Measurements from ENCODE around the gene NES. TPM values are rescaled to one million over a fixed set of nuclear protein-coding genes. Genes with fewer than 3 reads are reported as not detected.

The NES gene
- total RNA-seq, 1 donor from 2014 or later = 56.8 TPM

DNA sequence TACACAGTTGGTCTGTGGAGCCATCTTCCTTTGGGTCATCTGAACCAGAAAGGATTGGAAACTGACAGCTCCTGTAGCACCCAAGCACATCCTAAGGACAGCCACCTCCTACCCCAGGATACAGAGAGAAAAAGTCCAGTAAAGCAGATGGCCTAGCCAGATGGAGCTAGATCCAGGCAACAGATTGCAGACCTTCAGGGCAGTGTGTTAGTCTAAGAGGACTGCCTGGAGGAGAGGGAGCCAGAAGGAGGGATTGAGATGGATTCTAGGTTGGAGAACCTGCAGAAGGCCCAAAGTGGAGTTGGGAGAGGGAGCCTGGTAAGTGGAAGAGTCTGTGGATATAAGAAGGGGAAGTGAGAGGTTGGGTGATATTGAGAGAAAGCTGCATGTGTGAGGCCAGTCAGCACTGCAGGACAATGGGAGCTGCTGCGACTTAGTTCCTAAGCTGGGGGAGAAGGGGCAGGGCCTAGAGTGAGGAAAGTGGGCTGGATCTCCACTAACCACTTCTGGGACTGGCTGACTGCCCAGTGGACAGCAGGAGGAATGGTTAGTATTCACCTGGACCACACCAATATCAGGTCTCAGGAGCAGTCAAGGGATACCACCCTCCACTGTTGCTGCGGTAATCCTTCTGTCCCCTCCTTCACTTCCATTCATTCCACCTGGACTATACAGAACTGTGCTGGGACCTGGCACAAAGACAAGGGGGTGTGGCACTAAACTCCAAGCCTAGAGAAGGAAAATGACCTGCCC lies 21.9 kb downstream of the NES start:
- no peak overlapping the region for H3K27ac Mint-ChIP-seq
- no peaks in the 10 kb centered on the region for H3K36me3 Mint-ChIP-seq
- H3K4me3 Mint-ChIP-seq = no peak overlapping the region
- no peak for DNase-seq (ENCODE audit: low spot score in 2 of 2, unreplicated experiment in 2 of 2)
- no peaks in the 10 kb centered on the region for H3K9me3 Mint-ChIP-seq
- H3K27me3 Mint-ChIP-seq (ENCODE audit: low read depth) = peaks cover 82% of the 10 kb centered on the region
- TF ChIP-seq, protein P1, sequence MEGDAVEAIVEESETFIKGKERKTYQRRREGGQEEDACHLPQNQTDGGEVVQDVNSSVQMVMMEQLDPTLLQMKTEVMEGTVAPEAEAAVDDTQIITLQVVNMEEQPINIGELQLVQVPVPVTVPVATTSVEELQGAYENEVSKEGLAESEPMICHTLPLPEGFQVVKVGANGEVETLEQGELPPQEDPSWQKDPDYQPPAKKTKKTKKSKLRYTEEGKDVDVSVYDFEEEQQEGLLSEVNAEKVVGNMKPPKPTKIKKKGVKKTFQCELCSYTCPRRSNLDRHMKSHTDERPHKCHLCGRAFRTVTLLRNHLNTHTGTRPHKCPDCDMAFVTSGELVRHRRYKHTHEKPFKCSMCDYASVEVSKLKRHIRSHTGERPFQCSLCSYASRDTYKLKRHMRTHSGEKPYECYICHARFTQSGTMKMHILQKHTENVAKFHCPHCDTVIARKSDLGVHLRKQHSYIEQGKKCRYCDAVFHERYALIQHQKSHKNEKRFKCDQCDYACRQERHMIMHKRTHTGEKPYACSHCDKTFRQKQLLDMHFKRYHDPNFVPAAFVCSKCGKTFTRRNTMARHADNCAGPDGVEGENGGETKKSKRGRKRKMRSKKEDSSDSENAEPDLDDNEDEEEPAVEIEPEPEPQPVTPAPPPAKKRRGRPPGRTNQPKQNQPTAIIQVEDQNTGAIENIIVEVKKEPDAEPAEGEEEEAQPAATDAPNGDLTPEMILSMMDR (IDR thresholded peaks at IDR 0.05; ENCODE audit: unreplicated experiment) = no peak
- H3K4me1 Mint-ChIP-seq = peaks cover 19% of the 10 kb centered on the region

DNA sequence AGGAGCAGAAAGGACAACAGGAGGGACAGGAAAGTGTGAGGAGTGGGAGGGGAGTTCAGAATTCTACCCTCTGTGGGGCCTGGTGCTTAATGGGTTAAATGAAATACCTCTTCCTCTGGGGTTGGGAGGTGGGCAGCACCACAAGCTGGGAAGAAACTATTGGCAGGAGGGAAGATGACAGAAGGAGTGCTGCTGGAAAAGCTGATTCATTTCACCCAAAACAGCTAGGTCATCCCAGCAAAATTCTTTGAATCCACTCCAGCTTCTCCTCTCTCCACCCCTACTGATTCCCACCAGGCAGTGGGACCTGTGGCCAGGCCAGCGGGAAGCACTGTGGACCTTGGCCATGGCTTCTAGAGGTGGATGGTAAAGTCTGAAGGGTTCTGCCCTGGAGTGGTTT lies 22.5 kb downstream of the NES start:
- H3K4me3 Mint-ChIP-seq = no peak overlapping the region
- H3K9me3 Mint-ChIP-seq = no peaks in the 10 kb centered on the region
- H3K27me3 Mint-ChIP-seq (ENCODE audit: low read depth) = peaks cover 85% of the 10 kb centered on the region
- H3K4me1 Mint-ChIP-seq = peaks cover 13% of the 10 kb centered on the region
- H3K36me3 Mint-ChIP-seq = no peaks in the 10 kb centered on the region
- no peak for DNase-seq (ENCODE audit: low spot score in 2 of 2, unreplicated experiment in 2 of 2)
- TF ChIP-seq, protein P1 (IDR thresholded peaks at IDR 0.05; ENCODE audit: unreplicated experiment) = no peak
- H3K27ac Mint-ChIP-seq = no peak overlapping the region

DNA sequence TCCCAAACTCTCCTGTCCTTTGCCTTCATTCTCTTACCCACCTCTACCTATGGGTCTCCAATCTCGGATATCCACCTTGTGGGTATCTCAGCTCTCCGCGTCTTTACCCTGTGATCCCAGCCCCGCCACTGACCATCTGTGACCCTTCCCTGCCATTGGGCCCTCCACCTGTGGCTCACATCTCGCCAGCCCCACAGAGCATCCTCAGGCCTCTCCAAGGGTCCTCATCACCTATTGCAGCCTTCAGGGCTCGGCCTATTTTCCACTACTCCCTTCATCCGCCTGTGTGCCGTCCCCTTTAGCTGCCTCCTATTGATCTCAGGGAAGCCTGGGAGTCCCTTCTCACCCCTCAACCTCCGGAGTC lies 24.2 kb downstream of the NES start:
- Mint-ChIP-seq H3K36me3 (no peaks in the 10 kb centered on the region), H3K27ac (no peak overlapping the region), H3K4me1 (peaks cover 10% of the 10 kb centered on the region), H3K4me3 (no peak overlapping the region), H3K9me3 (no peaks in the 10 kb centered on the region), H3K27me3 (ENCODE audit: low read depth) (peaks cover 93% of the 10 kb centered on the region)
- DNase-seq (ENCODE audit: low spot score in 2 of 2, unreplicated experiment in 2 of 2) = no peak
- TF ChIP-seq, protein P1 (IDR thresholded peaks at IDR 0.05; ENCODE audit: unreplicated experiment) = no peak

DNA sequence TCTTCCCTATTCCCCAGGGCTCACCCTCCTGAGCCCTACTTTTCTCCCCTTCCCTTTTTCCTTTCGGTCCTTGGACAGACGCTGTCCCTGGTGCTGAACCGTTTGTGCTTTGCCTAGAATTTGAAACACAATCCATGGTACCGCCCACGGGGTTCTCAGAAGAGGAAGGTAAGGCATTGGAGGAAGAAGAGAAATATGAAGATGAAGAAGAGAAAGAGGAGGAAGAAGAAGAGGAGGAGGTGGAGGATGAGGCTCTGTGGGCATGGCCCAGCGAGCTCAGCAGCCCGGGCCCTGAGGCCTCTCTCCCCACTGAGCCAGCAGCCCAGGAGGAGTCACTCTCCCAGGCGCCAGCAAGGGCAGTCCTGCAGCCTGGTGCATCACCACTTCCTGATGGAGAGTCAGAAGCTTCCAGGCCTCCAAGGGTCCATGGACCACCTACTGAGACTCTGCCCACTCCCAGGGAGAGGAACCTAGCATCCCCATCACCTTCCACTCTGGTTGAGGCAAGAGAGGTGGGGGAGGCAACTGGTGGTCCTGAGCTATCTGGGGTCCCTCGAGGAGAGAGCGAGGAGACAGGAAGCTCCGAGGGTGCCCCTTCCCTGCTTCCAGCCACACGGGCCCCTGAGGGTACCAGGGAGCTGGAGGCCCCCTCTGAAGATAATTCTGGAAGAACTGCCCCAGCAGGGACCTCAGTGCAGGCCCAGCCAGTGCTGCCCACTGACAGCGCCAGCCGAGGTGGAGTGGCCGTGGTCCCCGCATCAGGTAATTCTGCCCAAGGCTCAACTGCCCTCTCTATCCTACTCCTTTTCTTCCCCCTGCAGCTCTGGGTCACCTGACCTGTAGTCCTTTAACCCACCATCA lies 24.8 kb downstream of the NES start:
- TF ChIP-seq, protein P1 (IDR thresholded peaks at IDR 0.05; ENCODE audit: unreplicated experiment) = no peak
- no peak overlapping the region for H3K4me3 Mint-ChIP-seq
- H3K27ac Mint-ChIP-seq = no peak overlapping the region
- no peaks in the 10 kb centered on the region for H3K9me3 Mint-ChIP-seq
- H3K4me1 Mint-ChIP-seq = peaks cover 7% of the 10 kb centered on the region
- DNase-seq (ENCODE audit: low spot score in 2 of 2, unreplicated experiment in 2 of 2) = peak; percentile 55 to 82
- no peaks in the 10 kb centered on the region for H3K36me3 Mint-ChIP-seq
- peaks cover 93% of the 10 kb centered on the region for H3K27me3 Mint-ChIP-seq (ENCODE audit: low read depth)

DNA sequence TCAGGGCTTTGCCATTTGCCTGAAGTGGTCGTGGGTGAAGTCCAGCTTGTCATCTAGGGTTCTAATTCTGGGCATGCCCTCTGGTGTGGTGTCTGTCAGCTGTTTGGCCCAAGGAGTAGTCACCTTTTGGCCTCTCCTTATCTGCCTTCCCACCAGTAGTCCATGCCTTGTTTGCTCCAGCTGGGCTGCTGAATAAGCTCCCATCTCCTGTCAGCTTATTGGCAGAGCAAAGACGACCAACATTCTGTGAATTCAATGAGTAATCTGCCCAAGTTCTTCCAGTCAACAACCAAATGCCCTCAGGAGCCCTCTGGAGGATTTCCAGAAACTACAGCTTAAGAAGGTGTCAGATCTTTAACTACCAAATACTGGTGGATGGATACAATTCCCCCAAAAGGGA lies 28.3 kb downstream of the NES start:
- Mint-ChIP-seq H3K9me3 (no peaks in the 10 kb centered on the region), H3K36me3 (no peaks in the 10 kb centered on the region), H3K27ac (no peak overlapping the region), H3K4me3 (no peak overlapping the region), H3K4me1 (no peaks in the 10 kb centered on the region), H3K27me3 (ENCODE audit: low read depth) (peaks cover 87% of the 10 kb centered on the region)
- DNase-seq (ENCODE audit: low spot score in 2 of 2, unreplicated experiment in 2 of 2) = no peak
- TF ChIP-seq, protein P1 (IDR thresholded peaks at IDR 0.05; ENCODE audit: unreplicated experiment) = no peak

Measured in mesothelial cell of epicardium (in vitro differentiated cells).